BLaER1 (cell line): Measurements from ENCODE around the gene TAX1BP1.
"Not testable (repeated sequence)": the region's sequence is repeated elsewhere in the genome, so short reads cannot be mapped to it uniquely, and the experiment has no call there.

Experiments
- H3K27ac ChIP-seq: shearing (Covaris generic); formaldehyde crosslinking; 2 replicates; pipeline ENCODE4 v1.8.1; 2022
- H3K27me3 ChIP-seq: shearing (Covaris generic); formaldehyde crosslinking; 2 replicates; pipeline ENCODE4 v1.8.1; 2022
- H3K36me3 ChIP-seq: shearing (Covaris generic); formaldehyde crosslinking; 2 replicates; pipeline ENCODE4 v1.8.1; 2022
- H3K4me1 ChIP-seq: shearing (Covaris generic); formaldehyde crosslinking; 2 replicates; pipeline ENCODE4 v1.8.1; 2022
- H3K4me2 ChIP-seq: shearing (Covaris generic); formaldehyde crosslinking; 2 replicates; pipeline ENCODE4 v1.8.1; 2022
- H3K4me3 ChIP-seq: shearing (Covaris generic); formaldehyde crosslinking; 2 replicates; pipeline ENCODE4 v1.8.1; 2022
- H3K9ac ChIP-seq: shearing (Covaris generic); formaldehyde crosslinking; 2 replicates; pipeline ENCODE4 v1.8.1; 2022
- H3K9me3 ChIP-seq: shearing (Covaris generic); formaldehyde crosslinking; 2 replicates; pipeline ENCODE4 v1.8.1; 2022
- H4K20me1 ChIP-seq: shearing (Covaris generic); formaldehyde crosslinking; 2 replicates; pipeline ENCODE4 v1.8.1; 2022
- Cebpa-rat ChIP-seq: shearing (Covaris generic); IDR thresholded peaks from 2 replicates; pipeline ENCODE4 v1.8.1; 2022

The TAX1BP1 gene

DNA sequence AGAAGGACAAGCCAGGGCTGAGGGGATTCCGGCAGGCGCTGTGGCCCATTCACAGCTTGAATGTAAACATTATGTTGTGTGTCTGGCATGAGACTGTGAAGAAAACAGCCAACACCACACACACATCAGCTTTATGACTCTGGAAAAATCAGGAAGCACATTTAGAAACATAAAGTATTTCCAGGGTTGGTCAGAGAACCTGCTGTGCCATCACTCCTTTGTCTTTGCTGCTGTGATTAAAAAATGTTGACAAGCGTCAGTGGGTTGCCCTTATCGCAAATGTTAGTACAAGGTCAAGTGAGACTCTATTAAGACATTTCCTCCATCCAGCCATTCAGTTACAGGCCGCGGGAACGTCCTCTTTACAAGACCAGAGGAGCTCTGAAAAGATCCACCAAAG lies 95.4 kb downstream of the TAX1BP1 start:
- no peak overlapping the region for H3K9ac ChIP-seq
- H3K9me3 ChIP-seq = no peaks in the 10 kb centered on the region
- no peak overlapping the region for H3K27ac ChIP-seq
- H3K27me3 ChIP-seq = no peaks in the 10 kb centered on the region
- H3K4me2 ChIP-seq = no peak overlapping the region
- no peak overlapping the region for H3K4me3 ChIP-seq
- peaks cover 33% of the 10 kb centered on the region for H3K4me1 ChIP-seq
- TF ChIP-seq Cebpa-rat = no peak
- H4K20me1 ChIP-seq = no peaks in the 10 kb centered on the region
- H3K36me3 ChIP-seq = peaks cover 37% of the 10 kb centered on the region

GRCh38 chr7:27836536-27836935 lies 96.6 kb downstream of the TAX1BP1 start:
- no peaks in the 10 kb centered on the region for H4K20me1 ChIP-seq
- no peaks in the 10 kb centered on the region for H3K9me3 ChIP-seq
- peaks cover 37% of the 10 kb centered on the region for H3K36me3 ChIP-seq
- no peaks in the 10 kb centered on the region for H3K27me3 ChIP-seq
- H3K27ac ChIP-seq = no peak overlapping the region
- no peak for TF ChIP-seq Cebpa-rat
- H3K9ac ChIP-seq = no peak overlapping the region
- H3K4me2 ChIP-seq = no peak overlapping the region
- H3K4me1 ChIP-seq = peaks cover 44% of the 10 kb centered on the region
- H3K4me3 ChIP-seq = no peak overlapping the region

- Histone ChIP-seq H3K4me2 (peak overlapping the region; percentile 59), H3K4me3 (no peak overlapping the region), H3K4me1 (peaks cover 55% of the 10 kb centered on the region), H3K36me3 (peaks cover 25% of the 10 kb centered on the region), H3K9ac (no peak overlapping the region), H3K27me3 (no peaks in the 10 kb centered on the region), H3K9me3 (no peaks in the 10 kb centered on the region), H4K20me1 (no peaks in the 10 kb centered on the region), H3K27ac (peak overlapping the region; percentile 47)
- no peak for TF ChIP-seq Cebpa-rat
Measured at GRCh38 chr7:27839099-27839498, 99.1 kb downstream of the TAX1BP1 start.

DNA sequence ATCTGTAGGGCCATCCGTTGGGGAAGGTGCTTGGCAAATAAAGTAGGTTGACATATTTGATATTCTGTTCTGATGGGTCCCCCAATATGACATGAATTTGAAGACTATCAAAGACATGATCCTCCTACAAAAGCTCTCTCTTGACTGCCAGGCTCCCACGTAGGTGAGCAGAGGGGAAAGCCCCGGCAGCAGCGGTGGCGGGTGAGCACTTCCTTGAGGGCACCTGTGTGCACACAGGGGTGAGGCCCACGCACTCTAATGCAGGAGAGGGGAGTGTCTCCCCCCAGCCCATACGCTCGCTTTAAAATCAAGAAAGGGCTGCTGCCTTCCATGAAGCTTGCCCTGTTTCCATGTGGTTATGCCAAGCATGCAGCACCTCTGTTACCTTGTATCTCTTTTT lies 100.4 kb downstream of the TAX1BP1 start:
- Histone ChIP-seq H3K9me3 (no peaks in the 10 kb centered on the region), H4K20me1 (no peaks in the 10 kb centered on the region), H3K4me1 (peaks cover 50% of the 10 kb centered on the region), H3K9ac (no peak overlapping the region), H3K4me3 (no peak overlapping the region), H3K27me3 (no peaks in the 10 kb centered on the region), H3K36me3 (peaks cover 13% of the 10 kb centered on the region), H3K4me2 (peak overlapping the region; percentile 59), H3K27ac (no peak overlapping the region)
- no peak for TF ChIP-seq Cebpa-rat

GRCh38 chr7:27840760-27841364 lies 100.9 kb downstream of the TAX1BP1 start:
- H3K9ac ChIP-seq = no peak overlapping the region
- H3K4me1 ChIP-seq = peaks cover 50% of the 10 kb centered on the region
- no peaks in the 10 kb centered on the region for H4K20me1 ChIP-seq
- peak overlapping the region; percentile 59 for H3K4me2 ChIP-seq
- peaks cover 8% of the 10 kb centered on the region for H3K36me3 ChIP-seq
- H3K4me3 ChIP-seq = no peak overlapping the region
- H3K27me3 ChIP-seq = no peaks in the 10 kb centered on the region
- no peak for TF ChIP-seq Cebpa-rat
- H3K27ac ChIP-seq = no peak overlapping the region
- no peaks in the 10 kb centered on the region for H3K9me3 ChIP-seq

- H3K4me2 ChIP-seq = 0 out of 2 replicates have a peak overlapping the region, but pooled peaks have one; percentile 16
- H3K9me3 ChIP-seq = no peaks in the 10 kb centered on the region
- TF ChIP-seq Cebpa-rat = no peak
Measured at GRCh38 chr7:27842094-27842692, 102.2 kb downstream of the TAX1BP1 start.

DNA sequence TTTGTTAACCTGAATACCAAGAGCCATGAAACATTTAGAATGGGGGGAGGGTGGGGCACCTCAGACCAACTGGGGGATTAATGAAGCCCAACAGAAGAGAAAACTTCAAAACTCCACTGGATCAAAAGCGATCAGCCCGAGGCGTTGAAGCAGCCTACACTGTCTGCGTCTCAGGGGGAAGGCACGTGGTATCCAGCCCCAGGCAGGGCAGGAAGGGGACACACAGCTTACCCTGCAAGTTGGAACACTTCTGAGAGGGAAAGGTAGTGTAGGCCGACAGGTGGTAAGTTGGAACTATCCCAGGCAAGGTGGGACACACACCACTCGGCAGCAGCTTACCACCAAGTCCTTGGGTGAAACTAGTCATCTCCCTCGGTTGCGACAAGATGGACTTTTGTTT lies 102.9 kb downstream of the TAX1BP1 start:
- Histone ChIP-seq H3K27me3 (no peaks in the 10 kb centered on the region), H3K4me2 (peak overlapping the region; percentile 16; the same call in 1 of the 2 replicates), H3K9me3 (no peaks in the 10 kb centered on the region), H4K20me1 (no peaks in the 10 kb centered on the region), H3K4me3 (no peak overlapping the region), H3K4me1 (peaks cover 50% of the 10 kb centered on the region), H3K36me3 (no peaks in the 10 kb centered on the region), H3K9ac (no peak overlapping the region), H3K27ac (no peak overlapping the region)
- no peak for TF ChIP-seq Cebpa-rat

More at GRCh38 chr7:27842094-27842692, 102.2 kb downstream of the TAX1BP1 start:
- no peaks in the 10 kb centered on the region for H4K20me1 ChIP-seq
- no peak overlapping the region for H3K27ac ChIP-seq
- peaks cover 50% of the 10 kb centered on the region for H3K4me1 ChIP-seq
- H3K4me3 ChIP-seq = no peak overlapping the region
- H3K36me3 ChIP-seq = no peaks in the 10 kb centered on the region
- H3K27me3 ChIP-seq = no peaks in the 10 kb centered on the region
- H3K9ac ChIP-seq = no peak overlapping the region

DNA sequence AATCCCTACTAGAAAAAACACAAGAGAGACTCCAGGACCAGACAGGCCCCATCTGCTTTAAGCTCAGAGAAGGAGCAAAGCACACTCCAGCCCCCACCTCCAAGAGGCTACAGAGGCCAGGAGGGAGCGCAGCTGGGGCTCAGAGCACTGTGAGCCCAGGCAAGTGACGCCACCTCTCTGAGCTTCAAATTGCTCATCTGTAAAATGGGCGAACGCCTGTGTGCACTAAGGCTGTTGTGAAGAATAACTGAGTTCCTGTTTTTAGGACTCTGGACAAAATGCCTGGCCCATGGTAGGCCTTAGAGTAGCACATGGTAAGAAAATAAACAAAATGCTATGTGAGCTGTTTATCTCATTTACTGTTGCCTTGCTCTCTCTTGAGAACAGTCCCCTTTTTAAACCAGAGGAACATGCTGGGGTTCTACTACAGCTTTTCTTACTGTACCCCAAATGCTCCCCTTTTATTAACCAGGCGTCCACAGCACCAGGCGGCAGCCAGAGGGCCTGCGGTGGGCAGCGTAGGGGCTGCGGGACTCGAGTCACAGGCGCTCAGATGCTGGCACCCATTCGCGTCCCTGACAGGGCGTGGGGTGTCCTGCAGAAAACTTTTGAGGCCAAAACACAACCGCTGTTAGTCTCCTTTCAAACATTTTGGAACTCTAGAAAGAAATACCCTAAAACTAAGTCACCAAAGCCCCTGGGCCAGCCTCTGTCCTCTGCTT lies 103.8 kb downstream of the TAX1BP1 start:
- Histone ChIP-seq H4K20me1 (no peaks in the 10 kb centered on the region), H3K36me3 (no peaks in the 10 kb centered on the region), H3K4me1 (peaks cover 43% of the 10 kb centered on the region), H3K27ac (no peak overlapping the region), H3K4me2 (no peak overlapping the region), H3K27me3 (no peaks in the 10 kb centered on the region), H3K4me3 (no peak overlapping the region), H3K9ac (no peak overlapping the region), H3K9me3 (no peaks in the 10 kb centered on the region)
- TF ChIP-seq Cebpa-rat = no peak

DNA sequence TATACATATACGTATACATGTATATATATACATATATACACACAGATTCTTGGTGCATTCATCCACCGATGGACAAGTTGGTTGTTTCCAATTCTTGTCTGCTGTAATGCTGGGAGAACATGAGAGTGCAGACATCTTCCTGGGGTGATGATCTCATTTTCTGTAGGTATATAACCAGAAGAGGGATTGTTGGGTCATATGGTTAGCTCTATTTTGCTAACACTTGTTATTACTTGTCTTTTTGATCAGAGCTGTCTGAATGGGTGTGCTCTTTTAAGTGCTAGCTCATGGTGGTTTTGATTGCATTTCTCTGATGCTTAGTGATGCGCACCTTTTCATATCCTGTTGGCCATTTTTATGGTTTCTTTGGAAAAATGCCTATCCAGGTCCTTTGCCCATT lies 106.4 kb downstream of the TAX1BP1 start:
- TF ChIP-seq Cebpa-rat = no peak
- Histone ChIP-seq H3K4me2 (no peak overlapping the region), H3K9me3 (no peaks in the 10 kb centered on the region), H3K4me1 (peaks cover 16% of the 10 kb centered on the region), H3K27ac (no peak overlapping the region), H3K9ac (no peak overlapping the region), H3K27me3 (no peaks in the 10 kb centered on the region), H3K36me3 (no peaks in the 10 kb centered on the region), H4K20me1 (no peaks in the 10 kb centered on the region), H3K4me3 (no peak overlapping the region)

GRCh38 chr7:27850531-27850930 lies 110.6 kb downstream of the TAX1BP1 start:
- no peak for TF ChIP-seq Cebpa-rat
- Histone ChIP-seq H3K4me3 (no peak overlapping the region), H3K36me3 (0 out of 2 replicates have a peak, but pooled peaks cover under 1% of the 10 kb centered on the region), H3K4me1 (no peaks in the 10 kb centered on the region), H3K4me2 (no peak overlapping the region), H3K9me3 (peaks cover 15% of the 10 kb centered on the region; the same call in 1 of the 2 replicates), H3K27me3 (no peaks in the 10 kb centered on the region), H3K9ac (no peak overlapping the region), H3K27ac (no peak overlapping the region), H4K20me1 (no peaks in the 10 kb centered on the region)

DNA sequence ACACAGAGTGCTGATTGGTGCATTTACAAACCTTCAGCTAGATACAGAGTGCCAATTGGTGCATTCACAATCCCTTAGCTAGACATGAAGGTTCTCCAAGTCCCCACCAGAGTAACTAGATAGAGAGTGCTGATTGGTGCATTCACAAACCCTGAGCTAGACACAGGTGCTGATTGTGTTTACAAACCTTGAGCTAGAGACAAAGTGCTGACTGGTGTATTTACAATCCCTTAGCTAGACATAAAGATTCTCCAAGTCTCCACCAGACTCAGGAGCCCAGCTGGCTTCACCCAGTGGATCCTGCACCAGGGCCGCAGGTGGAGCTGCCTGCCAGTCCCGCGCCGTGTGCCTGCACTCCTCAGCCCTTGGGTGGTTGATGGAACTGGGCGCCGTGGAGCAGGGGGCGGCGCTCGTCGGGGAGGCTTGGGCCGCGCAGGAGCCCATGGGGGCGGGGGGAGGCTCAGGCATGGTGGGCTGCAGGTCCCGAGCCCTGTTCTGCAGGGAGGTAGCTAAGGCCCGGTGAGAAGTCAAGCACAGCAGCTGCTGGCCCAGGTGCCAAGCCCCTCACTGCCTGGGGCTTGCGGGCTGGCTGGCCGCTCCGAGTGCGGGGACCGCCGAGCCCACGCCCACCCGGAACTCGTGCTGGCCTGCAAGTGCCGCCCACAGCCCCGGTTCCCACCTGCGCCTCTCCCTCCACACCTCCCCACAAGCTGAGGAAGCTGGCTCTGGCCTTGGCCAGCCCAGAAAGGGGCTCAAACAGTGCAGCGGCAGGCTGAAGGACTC lies 116.9 kb downstream of the TAX1BP1 start:
- not testable (repeated sequence) for H3K9ac ChIP-seq, H3K4me3 ChIP-seq, H3K27me3 ChIP-seq, H3K4me2 ChIP-seq, H4K20me1 ChIP-seq, H3K27ac ChIP-seq, H3K4me1 ChIP-seq
- Histone ChIP-seq H3K9me3 (peaks cover 45% of the 10 kb centered on the region), H3K36me3 (0 out of 2 replicates have a peak, but pooled peaks cover 15% of the 10 kb centered on the region)
